ENCODE results near the gene PGA5.

The PGA5 gene

GRCh38 chr11:61293867-61294716 lies 53.1 kb downstream of the PGA5 start:
- in situ Hi-C loops (cut with HindIII; ENCODE audit: low sequenced_read_pairs) = no loop called here

GRCh38 chr11:61294717-61295595 lies 54.0 kb downstream of the PGA5 start, which contains the start of gene VWCE:
Gene VWCE (minus strand): TSS chr11:61295316. CDS start chr11:61295037, 279 bp downstream.
- in situ Hi-C loops (cut with HindIII; ENCODE audit: low sequenced_read_pairs) = no loop called here

GRCh38 chr11:61295596-61295926 lies 54.6 kb downstream of the PGA5 start:
- in situ Hi-C loops (cut with HindIII; ENCODE audit: low sequenced_read_pairs) = no loop called here

- in situ Hi-C loops (cut with HindIII; ENCODE audit: low sequenced_read_pairs) = no loop called here
These were observed 56.4 kb downstream of the PGA5 start for GRCh38 chr11:61297341-61297740.

- in situ Hi-C loops (cut with HindIII; ENCODE audit: low sequenced_read_pairs) = no loop called here
These were observed 56.8 kb downstream of the PGA5 start for GRCh38 chr11:61297746-61298145.

- in situ Hi-C loops (cut with HindIII; ENCODE audit: low sequenced_read_pairs) = no loop called here
These were observed 57.8 kb downstream of the PGA5 start for GRCh38 chr11:61298663-61299244.

Measured in DLD1 (cell line).